Measurements from ENCODE around the gene SLC22A2.
"Not testable (repeated sequence)": the region's sequence is repeated elsewhere in the genome, so short reads cannot be mapped to it uniquely, and the experiment has no call there.

The SLC22A2 gene

DNA sequence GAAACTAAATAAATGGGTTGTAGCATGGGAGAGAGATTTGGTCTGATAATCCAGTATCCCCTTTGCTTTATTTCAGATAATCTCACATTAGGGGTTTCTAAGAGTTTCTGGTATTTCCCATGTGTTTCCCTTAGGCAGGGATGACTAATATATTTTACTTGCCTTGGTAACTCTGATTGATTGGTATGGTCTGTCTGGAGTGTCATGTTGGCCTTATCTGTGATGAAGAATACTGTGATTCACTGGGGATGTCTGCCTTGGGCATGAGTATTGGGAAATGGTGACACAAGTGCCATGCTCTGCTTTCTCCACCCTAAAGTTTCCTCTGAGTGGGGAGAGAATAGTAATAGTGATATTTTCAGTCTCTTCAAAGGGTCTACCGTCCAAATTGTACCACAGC is 10.1 kb downstream of the SLC22A2 start:
- TF ChIP-seq, protein P1, sequence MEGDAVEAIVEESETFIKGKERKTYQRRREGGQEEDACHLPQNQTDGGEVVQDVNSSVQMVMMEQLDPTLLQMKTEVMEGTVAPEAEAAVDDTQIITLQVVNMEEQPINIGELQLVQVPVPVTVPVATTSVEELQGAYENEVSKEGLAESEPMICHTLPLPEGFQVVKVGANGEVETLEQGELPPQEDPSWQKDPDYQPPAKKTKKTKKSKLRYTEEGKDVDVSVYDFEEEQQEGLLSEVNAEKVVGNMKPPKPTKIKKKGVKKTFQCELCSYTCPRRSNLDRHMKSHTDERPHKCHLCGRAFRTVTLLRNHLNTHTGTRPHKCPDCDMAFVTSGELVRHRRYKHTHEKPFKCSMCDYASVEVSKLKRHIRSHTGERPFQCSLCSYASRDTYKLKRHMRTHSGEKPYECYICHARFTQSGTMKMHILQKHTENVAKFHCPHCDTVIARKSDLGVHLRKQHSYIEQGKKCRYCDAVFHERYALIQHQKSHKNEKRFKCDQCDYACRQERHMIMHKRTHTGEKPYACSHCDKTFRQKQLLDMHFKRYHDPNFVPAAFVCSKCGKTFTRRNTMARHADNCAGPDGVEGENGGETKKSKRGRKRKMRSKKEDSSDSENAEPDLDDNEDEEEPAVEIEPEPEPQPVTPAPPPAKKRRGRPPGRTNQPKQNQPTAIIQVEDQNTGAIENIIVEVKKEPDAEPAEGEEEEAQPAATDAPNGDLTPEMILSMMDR (conservative IDR thresholded peaks at IDR 0.05; ENCODE audit: low read depth): no peak
- no peak overlapping the region for H3K27ac ChIP-seq
- ChIA-PET CTCF (interaction anchor here (0.6 kb wide), 1 partner anchor 9 kb away, joined by 4 read pairs; no protein-coding TSS in a partner anchor), POLR2A (ENCODE audit: low non-redundant PET) (no interaction called here)
- peak; percentile 57 for DNase-seq (ENCODE audit: low spot score)

DNA sequence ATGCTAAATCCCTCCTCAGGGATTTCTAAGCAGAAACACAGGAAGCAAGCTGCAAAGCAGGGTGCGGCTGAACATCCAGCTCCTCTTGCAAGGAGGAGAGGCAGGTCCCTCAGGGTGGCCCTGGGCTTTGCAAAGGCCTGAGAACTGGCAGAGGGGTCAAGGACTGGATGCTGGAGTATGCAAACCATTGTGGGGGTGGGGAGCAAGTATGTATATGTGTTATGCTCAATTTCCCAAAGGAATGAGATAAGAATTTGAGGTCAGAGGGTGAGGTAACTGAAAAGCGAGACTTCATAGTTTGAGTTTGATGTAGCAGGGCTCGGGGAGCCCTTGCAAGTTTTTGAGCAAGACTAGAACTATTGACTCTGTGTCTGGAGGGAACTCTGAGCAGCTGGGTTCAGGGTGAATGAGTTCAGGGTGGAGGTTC is 11.2 kb downstream of the SLC22A2 start:
- H3K27ac ChIP-seq: no peak overlapping the region
- ChIA-PET CTCF (no interaction called here), POLR2A (ENCODE audit: low non-redundant PET) (no interaction called here)
- no peak for DNase-seq (ENCODE audit: low spot score)
- TF ChIP-seq, protein P1 (conservative IDR thresholded peaks at IDR 0.05; ENCODE audit: low read depth): no peak

DNA sequence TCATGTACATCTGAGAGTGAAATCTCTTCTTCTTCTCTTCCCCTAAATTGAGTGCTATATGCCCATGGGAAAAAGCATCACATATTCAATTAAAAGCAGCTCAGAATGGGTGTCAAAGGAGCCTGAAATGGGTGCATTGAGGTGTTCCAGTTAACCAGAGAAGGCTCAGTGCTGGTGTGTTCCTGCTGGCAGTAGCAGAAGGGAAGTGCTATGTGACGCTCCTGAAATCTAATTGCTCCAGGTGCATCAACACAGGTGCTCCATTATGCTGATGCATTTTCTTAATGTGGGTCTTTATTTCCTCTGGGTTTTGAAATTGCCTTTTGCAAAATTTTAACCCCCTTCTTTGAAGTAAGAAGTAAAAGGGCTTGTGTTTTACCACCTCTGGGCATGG is 17.9 kb downstream of the SLC22A2 start:
- no peak overlapping the region for H3K27ac ChIP-seq
- ChIA-PET CTCF (interaction anchor here (0.8 kb wide), 1 partner anchor 96 kb away, joined by 4 read pairs; no protein-coding TSS in a partner anchor), POLR2A (ENCODE audit: low non-redundant PET) (no interaction called here)
- no peak for DNase-seq (ENCODE audit: low spot score)
- TF ChIP-seq, protein P1 (conservative IDR thresholded peaks at IDR 0.05; ENCODE audit: low read depth): no peak

DNA sequence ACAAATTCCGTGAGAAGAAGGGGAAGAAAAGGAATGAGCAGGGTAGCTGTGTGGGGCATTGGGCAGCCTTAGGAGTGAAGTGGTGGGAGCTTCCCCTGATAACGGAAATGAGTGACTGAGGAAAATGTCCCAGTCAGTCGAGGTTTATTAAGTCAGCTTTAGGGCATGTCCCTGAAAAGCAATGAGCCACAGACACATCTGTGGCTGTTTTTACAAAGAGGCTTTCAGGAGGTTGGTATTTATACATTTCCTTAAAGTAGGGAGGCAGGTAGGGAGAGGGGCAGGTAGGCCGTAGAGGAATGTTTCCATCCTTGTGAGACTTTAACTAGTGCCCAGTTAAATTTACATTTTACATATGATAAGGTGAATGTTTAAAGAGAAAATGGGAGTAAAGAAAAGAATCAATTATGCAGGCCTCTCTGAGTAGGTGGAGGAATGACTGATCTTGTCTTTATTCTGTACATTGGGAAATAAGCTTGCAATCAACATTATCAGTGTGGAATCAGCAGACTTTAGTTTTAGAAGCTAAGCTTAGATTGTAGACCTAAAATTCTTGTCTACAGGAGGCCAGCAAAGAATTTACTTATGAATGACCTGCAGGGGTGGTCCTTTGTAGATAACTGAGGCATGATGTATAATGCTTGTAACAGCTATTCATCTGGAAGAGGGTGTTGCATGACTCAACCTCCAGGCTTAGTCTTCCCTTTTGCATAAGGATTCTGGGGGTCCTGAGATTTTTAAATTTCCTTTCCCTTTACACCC is 18.5 kb downstream of the SLC22A2 start:
- ChIA-PET CTCF (interaction anchor here (0.8 kb wide), 1 partner anchor 96 kb away, joined by 4 read pairs; no protein-coding TSS in a partner anchor), POLR2A (ENCODE audit: low non-redundant PET) (no interaction called here)
- DNase-seq (ENCODE audit: low spot score): no peak
- H3K27ac ChIP-seq: no peak overlapping the region
- TF ChIP-seq, protein P1 (conservative IDR thresholded peaks at IDR 0.05; ENCODE audit: low read depth): no peak

DNA sequence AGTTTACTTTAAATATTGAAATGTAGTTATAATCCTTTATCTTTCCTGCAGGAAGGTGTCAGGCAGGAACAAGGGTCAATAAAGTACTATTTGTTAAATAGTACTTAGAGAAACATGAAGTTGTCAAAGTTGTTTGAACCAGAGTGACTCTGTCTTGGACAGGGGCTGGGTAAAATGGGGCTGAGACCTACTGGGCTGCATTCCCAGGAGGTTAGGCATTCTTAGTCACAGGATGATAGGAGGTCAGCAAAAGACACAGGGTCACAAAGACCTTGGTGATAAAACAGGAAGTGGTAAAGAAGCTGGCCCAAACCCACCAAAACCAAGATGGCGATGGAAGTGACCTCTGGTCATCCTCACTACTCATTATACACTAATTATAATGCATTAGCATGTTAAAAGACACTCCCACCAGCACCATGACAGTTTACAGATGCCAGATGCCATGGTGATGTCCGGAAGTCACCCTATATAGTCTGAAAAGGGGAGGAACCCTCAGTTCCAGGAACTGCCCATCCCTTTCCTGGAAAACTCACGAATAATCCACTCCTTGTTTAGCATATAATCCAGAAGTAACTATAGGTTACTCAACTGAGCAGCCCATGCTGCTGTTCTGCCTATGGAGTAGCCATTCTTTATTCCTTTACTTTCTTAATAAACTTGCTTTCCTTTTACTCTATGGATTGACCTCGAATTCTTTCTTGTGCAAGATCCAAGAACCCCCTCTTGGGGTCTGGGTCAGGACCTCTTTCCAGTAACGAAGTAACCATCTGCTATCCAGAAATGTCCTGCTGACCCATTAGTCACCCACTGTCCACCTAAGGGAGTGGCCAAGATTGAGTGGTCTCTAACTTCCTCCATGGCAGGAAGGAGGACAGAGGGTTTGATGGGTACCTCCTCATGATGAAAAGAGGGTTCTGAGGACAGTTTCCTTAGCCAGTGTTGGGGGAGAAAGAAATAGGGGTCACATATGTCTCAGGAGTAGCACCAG is 19.6 kb downstream of the SLC22A2 start:
- POLR2A ChIA-PET (ENCODE audit: low non-redundant PET): no interaction called here
- DNase-seq (ENCODE audit: low spot score): no peak
- CTCF ChIA-PET: interaction anchor here (0.6 kb wide), 1 partner anchor 215 kb away, joined by 3 read pairs; no protein-coding TSS in a partner anchor
- no peak overlapping the region for H3K27ac ChIP-seq
- TF ChIP-seq, protein P1 (conservative IDR thresholded peaks at IDR 0.05; ENCODE audit: low read depth): no peak

DNA sequence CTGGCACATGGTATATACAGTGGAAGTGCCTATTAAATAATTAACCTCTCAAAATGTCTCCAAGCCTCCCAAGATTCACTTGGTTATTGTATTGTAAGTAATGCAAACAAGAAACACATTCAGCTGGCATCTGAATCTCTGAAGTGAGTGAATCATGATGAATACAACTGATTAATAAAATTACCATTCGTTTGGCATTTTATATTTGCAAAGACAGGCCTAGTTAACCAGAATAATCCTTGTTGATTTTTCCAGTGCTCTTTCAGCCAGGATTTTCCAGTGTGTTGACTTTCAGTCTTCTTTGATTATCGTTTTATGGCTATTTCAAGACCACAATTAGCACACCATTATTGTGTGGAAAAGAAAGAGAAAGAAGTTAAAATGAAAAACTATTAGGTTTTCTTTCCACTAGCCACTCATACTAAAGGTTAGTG is 20.3 kb downstream of the SLC22A2 start:
- H3K27ac ChIP-seq: no peak overlapping the region
- CTCF ChIA-PET: interaction anchor here (0.6 kb wide), 1 partner anchor 216 kb away, joined by 3 read pairs; no protein-coding TSS in a partner anchor
- TF ChIP-seq, protein P1 (conservative IDR thresholded peaks at IDR 0.05; ENCODE audit: low read depth): no peak
- POLR2A ChIA-PET (ENCODE audit: low non-redundant PET): no interaction called here
- DNase-seq (ENCODE audit: low spot score): no peak

DNA sequence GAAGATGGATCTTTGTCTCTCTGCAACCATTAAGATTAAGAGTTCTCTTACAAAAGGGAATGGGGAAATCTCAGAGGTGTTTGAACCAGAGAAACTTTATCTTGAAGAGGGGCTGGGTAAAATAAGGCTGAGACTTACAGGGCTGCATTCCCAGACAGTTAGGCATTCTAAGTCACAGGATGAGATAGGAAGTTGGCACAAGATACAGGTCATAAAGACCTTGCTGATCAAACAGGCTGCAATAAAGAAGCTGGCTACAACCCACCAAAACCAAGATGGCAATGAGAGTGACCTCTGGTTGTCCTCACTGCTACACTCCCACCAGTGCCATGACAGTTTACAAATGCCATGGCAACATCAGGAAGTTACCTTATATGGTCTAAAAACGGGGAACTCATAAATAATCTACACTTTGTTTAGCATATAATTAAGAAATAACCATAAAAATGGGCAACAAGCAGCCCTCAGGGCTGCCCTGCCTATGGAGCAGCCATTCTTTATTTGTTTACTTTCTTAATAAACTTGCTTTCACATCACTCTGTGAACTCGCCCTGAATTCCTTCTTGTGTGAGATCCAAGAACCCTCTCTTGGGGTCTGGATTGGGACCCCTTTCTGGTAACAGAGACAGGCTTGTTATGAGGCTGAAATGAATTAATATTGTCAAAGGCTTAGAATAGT is 20.9 kb downstream of the SLC22A2 start:
- POLR2A ChIA-PET (ENCODE audit: low non-redundant PET); CTCF ChIA-PET; DNase-seq (ENCODE audit: low spot score); H3K27ac ChIP-seq: not testable (repeated sequence)

DNA sequence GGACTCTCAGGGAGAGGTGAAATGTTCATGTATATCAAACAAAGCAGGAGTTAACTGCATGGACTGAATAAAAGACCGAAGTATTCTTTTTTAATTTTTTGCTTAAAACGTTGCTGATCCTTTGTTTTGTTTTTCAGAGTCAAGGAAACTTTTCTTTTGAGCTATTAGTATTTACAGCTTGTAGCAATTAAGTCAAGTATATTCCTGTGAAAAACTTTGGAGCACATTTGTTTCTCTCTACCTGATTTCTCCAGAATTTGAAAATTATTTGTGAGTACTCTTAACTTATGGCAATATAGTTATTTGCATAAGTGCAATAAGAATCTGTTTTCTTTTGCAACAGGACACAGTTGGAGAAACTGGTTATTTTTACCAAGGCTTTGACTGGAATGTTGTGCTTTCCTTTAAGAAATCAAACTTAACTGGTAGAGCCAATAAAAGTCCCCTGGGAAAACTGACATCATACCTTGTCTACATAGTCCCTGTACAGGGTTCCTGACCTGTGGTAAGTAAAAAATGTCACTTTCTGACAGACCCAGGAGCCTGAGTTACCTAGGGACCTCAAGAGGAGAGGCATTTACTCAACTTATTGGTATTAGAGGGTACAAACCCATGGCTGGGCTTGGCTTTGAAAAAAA is 22.3 kb downstream of the SLC22A2 start:
- POLR2A ChIA-PET (ENCODE audit: low non-redundant PET); CTCF ChIA-PET; DNase-seq (ENCODE audit: low spot score); H3K27ac ChIP-seq: not testable (repeated sequence)
